NCI-H526 (cell line): Measurements from ENCODE around the gene KCNK1.
"Not testable (repeated sequence)": the region's sequence is repeated elsewhere in the genome, so short reads cannot be mapped to it uniquely, and the experiment has no call there.

Experiments used
- DNase-seq, 2 experiments: peaks; one replicate each; lab custom pipeline; 2025; lab: John Stamatoyannopoulos, UW

KCNK1 gene

DNA sequence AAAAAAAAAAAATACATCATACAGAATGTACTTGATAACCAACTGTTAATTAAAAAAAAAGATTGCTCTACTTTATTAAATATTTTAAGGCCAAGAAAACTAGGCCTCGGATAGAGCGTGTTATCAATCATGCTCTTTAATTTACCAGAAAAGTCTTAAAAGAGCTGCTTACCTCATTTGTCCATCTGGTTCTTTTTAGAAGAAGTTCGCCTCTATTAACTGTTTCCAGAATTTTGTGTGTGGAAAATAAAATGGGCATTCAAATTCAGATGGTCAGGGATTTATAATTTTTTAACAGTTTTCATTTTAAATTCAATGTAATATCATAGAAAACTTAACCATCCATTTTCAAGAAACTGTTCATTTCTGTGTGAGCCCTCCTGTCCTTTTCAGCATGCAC, 53.8 kb downstream of the KCNK1 start:
- DNase-seq: no peak

DNA sequence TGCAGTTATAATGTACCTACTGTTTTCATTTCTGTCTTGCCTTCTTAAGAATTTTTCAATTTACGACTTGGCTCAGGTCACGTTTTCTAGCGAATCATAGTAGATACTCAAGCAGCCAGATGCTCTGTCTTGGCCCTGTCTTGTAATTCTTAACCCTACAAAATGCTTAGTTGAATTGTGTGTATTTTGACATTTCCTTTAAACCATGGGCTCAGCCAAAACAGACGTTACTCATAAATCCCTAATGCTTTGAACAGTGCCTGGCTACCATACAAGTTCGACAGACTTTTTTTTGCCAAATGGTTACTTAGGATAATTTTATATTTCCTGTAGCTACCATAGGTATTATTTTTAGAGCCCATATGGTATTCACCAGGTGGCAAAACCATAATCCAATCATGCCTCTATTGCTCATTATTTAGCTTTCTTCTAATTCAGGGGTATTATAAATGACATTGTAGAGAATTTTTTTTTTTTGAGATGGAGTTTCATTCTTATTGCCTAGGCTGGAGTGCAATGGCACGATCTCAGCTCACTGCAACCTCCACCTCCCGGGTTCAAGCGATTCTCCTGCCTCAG, 54.3 kb downstream of the KCNK1 start:
- no peak for DNase-seq

- DNase-seq: no peak
These were observed 54.9 kb downstream of the KCNK1 start for GRCh38 chr1:233668725-233669294.

- DNase-seq: not testable (repeated sequence)
These were observed 56.5 kb downstream of the KCNK1 start for GRCh38 chr1:233670363-233670762.

DNA sequence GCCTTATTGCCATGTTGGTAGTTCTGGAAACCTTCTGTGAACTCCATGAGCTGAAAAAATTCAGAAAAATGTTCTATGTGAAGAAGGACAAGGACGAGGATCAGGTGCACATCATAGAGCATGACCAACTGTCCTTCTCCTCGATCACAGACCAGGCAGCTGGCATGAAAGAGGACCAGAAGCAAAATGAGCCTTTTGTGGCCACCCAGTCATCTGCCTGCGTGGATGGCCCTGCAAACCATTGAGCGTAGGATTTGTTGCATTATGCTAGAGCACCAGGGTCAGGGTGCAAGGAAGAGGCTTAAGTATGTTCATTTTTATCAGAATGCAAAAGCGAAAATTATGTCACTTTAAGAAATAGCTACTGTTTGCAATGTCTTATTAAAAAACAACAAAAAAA, 57.4 kb downstream of the KCNK1 start:
- DNase-seq: no peak

- DNase-seq: no peak
These were observed 58.8 kb downstream of the KCNK1 start for GRCh38 chr1:233672732-233673131.

DNA sequence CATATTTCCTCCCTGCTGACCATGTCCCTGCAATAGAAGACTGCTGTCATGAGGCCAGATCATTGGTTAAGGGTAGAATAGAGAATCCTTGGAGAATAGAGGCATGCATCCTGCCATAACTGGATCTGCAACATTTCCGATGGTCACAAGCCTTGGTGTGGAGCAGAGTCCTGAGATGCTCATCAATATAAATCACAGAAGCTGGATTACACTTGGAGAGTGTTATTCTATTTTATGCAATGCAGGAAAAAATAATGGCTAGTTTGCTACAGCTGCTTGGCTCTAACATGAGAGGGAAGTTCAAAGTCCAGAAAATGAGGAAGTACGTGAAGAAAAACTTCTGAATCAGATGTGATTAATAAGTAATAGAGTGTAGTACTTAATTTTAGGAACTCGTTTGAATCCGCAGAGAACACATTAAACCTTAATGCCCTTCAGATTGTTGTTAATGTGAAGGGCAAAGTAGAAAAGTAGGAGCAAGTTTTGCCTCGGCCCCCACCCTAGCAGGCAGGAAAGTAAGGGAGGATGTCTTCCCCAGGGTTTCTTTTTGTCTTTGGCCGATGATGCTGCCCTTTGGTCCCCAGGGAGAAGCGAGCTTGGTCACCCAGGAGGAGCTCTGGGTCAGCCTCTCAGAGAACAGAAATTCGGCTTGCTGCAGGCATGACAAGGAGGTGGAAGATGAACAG, 59.5 kb downstream of the KCNK1 start:
- DNase-seq: no peak

- DNase-seq: no peak
These were observed 60.1 kb downstream of the KCNK1 start for GRCh38 chr1:233673947-233674431.

DNA sequence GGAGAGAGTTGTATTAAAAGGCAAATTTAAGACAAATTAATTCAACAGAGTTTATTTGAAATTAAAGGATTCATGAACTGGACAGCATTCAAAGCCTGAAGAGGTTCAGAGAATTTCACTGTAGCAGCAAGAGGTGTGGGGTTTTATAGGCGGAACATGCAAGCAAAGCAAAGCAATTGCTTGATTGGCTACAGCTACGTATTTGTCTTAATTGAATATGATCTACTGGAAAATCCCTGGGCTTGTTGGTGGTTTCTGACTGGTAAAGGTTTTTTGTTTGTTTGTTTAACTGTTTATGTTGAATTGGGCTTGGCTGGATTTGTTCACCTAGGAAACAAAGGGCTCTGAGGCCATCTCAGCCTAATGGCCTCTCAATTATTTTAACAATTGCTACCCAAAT, 61.5 kb downstream of the KCNK1 start:
- no peak for DNase-seq

GRCh38 chr1:233675893-233676292, 62.0 kb downstream of the KCNK1 start:
- no peak for DNase-seq

- no peak for DNase-seq
These were observed 63.9 kb downstream of the KCNK1 start for GRCh38 chr1:233677690-233678354.

- DNase-seq: no peak
These were observed 65.1 kb downstream of the KCNK1 start for GRCh38 chr1:233679030-233679429.

GRCh38 chr1:233679591-233680373, 65.9 kb downstream of the KCNK1 start:
- no peak for DNase-seq

GRCh38 chr1:233681285-233681684, 67.4 kb downstream of the KCNK1 start:
- DNase-seq: no peak

DNA sequence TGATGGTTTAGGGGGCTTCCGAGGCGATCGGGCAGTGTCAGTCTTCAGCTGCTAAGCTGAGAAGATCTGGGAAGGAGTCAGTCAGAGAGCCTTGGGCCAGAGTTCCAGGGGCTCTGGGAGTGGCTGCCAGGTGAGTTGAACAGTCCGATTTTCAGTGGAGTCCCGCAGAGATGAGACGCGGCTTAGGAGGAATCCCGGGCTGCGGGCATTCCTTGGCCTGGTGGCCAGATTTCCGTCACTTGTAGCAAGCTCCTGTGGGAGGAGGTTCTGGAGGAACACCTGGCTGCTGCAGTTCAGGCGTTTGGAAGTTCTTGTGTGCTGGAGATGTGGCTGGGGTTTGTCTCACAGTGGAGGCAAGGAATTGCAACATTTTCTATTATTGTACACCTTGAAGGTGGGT, 72.7 kb downstream of the KCNK1 start:
- DNase-seq: not testable (repeated sequence)

GRCh38 chr1:233689017-233689747, 75.3 kb downstream of the KCNK1 start:
- DNase-seq: no peak

GRCh38 chr1:233689748-233690254, 75.9 kb downstream of the KCNK1 start:
- no peak for DNase-seq

- DNase-seq: no peak
These were observed 82.0 kb downstream of the KCNK1 start for GRCh38 chr1:233695901-233696300.

DNA sequence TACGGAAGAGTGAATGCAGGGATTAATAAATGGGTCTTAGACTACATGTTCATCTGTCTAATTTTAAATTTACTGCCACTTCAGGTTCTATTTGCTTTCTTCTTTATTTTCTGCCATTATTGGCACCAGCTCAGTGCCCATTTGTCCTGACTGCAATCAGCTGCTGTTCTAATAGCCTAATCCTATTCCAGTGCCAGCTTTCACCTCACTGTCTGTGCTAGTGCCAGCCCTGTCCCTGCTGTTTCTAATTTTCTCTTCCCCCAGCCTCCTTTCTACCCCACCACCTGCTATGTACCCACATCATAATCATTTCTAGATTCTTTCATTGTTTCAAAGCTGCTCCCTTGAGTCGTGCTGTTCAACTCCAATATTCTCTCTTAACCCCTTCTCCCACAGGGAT, 86.4 kb downstream of the KCNK1 start:
- no peak for DNase-seq

DNA sequence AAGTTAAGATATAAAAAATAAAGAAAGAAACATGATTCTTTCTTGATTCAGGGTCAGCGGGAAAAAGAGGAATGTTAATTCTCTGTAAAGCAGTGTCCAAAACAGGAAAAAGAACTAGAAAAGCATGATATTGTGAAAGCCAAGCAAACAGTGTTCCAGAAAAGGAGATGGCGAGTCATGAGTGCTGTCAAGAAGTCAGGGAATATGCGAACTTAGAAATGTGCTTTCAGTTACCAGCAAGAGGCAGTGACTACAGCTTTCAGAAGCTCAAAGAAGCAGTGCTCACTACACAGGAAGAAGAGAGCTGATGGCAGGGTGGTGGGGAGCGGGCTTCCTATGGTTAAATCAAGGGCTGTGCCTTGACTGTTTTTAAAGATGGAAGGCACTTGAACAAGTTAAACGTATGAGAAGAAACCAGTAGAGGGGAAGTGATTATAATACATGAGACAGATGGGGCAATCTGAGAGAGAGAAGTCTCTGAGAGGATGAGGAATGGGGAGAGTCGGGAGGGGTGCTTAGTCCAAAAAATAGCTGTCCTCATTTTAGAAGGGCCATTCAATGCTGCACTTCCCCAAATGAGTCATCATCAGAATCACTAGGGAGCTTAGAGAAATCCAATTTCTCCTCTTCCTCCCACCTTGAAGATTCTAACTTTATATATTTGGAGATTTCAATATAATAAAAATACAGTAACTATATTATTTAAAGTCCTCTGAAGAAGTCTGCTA, 90.4 kb downstream of the KCNK1 start:
- no peak for DNase-seq
